Stimulated activated CD4-positive, alpha-beta T cell treated with anti-CD3 and anti-CD28 coated beads, TNF-alpha, amount 100 ng/mL, for 1 hour (primary cell): ENCODE results near the gene MICALL2.
A peak's percentile ranks its signal among the peaks of the same experiment; 100 is the strongest.

Source experiments
- DNase-seq, 3 donors: peaks; one replicate each; pipeline ENCODE4 v3.0.0-alpha.2; 2020; ENCODE audit warnings: low read depth in 3 of 3, low spot score in 1 of 3

Gene MICALL2

GRCh38 chr7:1468643-1469298, 9.5 kb upstream of the MICALL2 start:
- DNase-seq = no peak

DNA sequence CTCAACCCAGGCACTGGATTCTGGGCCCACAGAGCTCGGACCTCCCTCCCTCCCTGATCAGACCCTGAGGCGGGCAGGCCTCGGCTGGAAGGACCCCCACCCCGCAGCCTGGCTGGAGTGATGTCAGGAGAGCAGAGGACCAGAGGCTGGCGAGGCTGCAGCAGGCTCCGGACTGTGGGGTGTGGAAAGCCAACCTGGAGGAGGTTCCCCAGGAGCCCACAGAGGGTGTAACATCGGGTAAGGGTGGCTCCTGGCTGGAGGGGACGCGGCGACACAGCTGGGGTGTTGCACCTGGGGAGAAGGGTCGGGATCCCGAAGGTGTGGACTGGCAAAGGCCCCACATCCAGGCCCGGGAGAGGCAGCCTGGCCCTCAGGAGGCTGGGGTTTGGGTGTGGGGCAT, 8.9 kb upstream of the MICALL2 start:
- DNase-seq = no peak

GRCh38 chr7:1466524-1467271, 7.4 kb upstream of the MICALL2 start:
- DNase-seq = no peak

- DNase-seq = no peak
Measured at GRCh38 chr7:1464694-1465093, 5.4 kb upstream of the MICALL2 start.

- no peak for DNase-seq
Measured at GRCh38 chr7:1463676-1464223, 4.5 kb upstream of the MICALL2 start.

GRCh38 chr7:1461646-1462375, 2.5 kb upstream of the MICALL2 start:
- no peak for DNase-seq

GRCh38 chr7:1460821-1461645, 1.8 kb upstream of the MICALL2 start:
- no peak for DNase-seq

GRCh38 chr7:1459920-1460820, 900 bp upstream of the MICALL2 start:
- DNase-seq = no peak

DNA sequence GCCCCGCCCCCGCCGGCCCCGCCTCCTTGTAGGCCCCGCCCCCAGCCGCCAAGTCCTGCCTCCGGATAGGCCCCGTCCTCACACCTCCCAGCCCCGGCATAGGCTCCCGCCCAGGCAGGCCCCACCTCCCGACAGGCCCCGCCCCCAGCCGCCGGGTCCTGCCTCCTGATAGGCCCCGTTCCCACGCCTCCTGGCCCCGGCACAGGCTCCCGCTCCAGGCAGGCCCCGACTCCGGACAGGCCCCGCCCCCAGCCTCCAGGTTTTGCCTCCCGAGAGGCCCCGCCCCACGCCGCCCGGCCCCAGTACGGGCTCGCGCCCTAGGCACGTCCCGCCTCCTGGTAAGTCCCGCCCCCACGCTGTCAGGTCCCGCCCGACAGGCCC, 232 bp upstream of the MICALL2 start:
- DNase-seq = peak; percentile 93 to 97 (median 97)

DNA sequence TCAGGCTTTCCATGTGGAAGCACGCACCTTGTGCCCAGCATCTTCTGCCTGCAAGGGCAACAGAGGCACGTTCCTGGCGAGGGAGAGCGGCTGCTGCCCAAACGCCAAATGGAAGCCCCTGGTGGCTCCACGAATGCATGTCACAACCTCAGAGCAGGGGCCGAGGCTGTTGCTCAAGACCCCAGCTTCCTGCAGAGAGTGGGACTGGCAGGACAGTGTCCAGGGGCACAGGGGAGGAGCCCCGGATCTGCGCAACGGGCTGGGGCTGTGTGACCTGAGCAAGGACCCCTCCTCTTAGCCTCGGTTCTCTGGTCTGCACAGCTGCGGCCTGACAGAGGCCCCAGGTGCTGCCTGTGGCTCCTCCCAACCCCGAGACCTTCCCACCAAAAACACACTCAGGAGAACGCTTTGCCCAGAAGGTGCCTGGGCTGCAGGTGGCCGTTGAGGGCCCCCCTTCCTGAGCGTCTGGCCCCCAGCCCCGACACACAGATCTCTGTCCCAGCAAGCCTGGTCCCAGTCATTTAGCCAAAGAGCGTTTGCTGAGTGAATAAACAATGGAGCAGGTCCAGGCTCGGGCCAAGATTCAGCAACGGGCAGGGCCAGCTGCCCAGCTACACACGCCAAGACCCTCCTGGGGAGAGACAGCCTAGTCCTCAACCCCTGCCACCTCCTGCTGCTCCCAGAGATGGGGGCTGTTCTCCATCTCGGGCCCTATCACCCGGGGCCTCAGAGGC, 1.2 kb downstream of the MICALL2 start:
- DNase-seq = no peak

- DNase-seq = no peak
Measured at GRCh38 chr7:1457059-1457948, 2.0 kb downstream of the MICALL2 start.

GRCh38 chr7:1455955-1456354, 3.3 kb downstream of the MICALL2 start:
- no peak for DNase-seq

GRCh38 chr7:1455241-1455939, 3.9 kb downstream of the MICALL2 start:
- DNase-seq = no peak

DNA sequence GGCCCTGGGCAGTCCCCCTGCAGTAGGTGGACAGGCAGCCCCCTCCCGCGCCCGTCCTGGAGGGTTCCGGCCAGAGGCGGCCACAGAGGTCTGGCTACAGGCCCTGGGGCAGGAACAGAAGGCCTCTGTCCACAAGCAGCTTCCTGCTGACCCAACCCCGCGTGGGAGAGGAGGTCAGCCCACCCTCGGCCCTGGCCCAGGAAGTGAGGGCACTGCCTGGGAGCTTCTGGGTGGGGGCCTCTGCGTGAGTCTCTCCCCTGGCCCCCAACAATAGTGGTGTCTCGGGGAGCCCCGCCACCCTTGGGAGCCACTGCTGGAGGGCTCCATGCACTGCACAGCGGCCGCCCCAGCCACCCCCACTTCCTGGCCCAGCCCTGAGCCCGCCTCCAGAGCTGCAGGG, 4.7 kb downstream of the MICALL2 start:
- DNase-seq = no peak

GRCh38 chr7:1452205-1452604, 7.1 kb downstream of the MICALL2 start:
- DNase-seq = no peak

GRCh38 chr7:1450987-1451386, 8.3 kb downstream of the MICALL2 start:
- no peak for DNase-seq

DNA sequence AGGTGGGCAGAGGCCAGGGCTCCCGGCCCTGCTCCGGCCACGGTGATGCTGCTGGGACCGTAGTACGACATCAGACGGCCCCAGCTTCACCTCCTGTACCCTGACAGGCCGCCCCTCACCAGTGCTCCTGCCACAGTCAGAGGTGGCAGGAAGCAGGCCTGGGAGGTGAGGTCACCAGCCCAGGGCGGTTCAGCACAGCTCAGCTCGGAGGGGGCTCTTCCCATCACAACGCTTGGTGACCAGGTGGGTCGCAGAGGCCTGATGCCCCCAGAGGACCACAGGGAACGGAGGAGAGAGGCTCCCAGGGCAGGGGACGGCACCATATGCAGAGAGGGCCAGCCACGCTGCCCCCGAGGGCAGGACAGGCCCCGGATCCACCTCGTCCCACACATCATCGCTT, 8.8 kb downstream of the MICALL2 start:
- DNase-seq = no peak

GRCh38 chr7:1449951-1450350, 9.3 kb downstream of the MICALL2 start:
- no peak for DNase-seq
